Mucosa of gallbladder (tissue), 1 donor: ENCODE results near the gene PGD. TPM values are rescaled to one million over a fixed set of nuclear protein-coding genes. Genes with fewer than 3 reads are reported as not detected.
"Not testable (repeated sequence)": the region's sequence is repeated elsewhere in the genome, so short reads cannot be mapped to it uniquely, and the experiment has no call there.

Source experiments
- DNase-seq: peaks from one replicate; pipeline ENCODE4 v3.0.0-alpha.2; 2020; ENCODE audit warnings: low spot score
- total RNA-seq: library from RNA; stranded (reverse); gene quantifications from one replicate; pipeline ENCODE4 v1.2.1, GENCODE V29; 2021
- donor health status: DM: no; HTN: no; CAD: no.

Gene PGD
- total RNA-seq, 1 donor from 2014 or later, result 165 TPM

GRCh38 chr1:10437052-10437451, 38.2 kb downstream of the PGD start:
- no peak for DNase-seq

DNA sequence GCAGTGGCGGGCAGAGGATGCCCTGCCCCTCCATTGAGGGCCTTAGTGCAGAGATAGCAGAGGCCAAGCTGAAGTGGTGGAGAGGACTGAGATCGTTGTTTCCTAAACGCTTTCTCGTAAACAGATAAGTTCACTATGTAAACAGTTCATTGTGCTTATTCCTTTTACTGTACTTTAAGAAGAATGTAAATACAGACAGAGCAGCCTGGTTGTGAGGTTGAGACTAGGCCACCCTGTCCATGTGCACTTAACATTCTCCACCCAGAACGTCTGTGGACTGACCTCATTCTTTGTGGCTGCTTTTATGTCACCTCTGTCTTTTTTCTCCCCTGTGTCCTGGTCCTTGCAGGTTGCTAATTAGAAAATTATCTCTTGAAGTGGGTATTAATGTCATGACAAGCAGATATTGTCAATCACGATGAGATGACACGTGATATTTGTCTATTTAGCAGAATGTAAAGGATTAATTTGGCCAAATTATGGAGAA, 39.9 kb downstream of the PGD start:
- DNase-seq, result no peak

DNA sequence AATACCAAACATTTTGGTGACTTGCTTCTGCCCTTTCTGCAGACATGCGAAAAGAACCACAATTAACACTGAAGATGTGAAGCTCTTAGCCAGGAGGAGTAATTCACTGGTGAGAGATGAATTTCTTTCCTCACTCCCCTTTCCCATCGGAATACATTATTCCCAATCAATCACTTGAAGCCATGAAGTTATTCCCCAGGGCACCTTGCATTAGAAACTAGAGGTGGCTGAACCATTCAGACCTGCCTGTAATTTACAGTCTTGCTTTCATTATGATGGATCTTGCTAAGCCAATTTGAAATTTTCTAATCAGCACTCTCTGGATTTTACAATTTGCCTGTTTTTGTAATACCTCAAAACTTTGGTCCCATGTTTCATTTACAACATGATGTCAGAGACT, 41.4 kb downstream of the PGD start:
- DNase-seq, result no peak

DNA sequence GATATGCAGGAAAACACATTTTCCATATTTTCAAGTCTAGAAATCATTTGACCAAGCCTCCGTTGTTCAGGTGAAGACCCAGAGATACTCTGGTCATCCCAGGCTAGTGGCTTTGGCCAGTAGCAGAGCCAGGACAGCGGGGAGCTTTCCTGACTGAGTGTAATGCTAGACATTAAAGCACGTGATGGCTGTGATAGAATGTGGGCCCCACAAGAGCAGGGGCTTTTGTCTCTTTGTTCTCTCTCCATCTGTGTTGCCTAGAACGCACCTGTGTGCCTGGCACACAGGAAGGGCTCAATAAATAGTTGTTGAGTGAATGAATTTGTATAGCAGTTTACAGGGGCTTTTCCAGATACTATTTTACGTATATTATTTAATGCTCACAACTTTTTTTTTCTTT, 41.9 kb downstream of the PGD start:
- DNase-seq, result no peak

DNA sequence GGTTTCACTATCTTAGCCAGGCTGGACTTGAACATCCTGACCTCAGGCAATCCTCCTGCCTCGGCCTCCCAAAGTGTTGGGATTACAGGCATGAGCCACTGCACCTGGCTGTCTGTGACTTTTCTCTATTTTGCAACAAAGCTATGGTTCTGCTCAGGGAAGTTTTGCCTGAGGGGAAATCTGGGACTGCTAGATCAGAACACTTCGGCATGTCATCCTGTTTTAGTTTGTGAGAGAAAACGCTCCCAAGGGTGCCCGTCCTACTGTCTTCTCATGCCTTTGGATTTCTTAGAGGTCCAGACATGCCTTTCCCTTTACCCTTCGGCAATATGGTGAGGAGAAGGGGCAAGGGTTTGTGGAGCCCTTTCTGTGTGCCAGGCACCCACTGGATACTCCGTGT, 45.4 kb downstream of the PGD start:
- no peak for DNase-seq

DNA sequence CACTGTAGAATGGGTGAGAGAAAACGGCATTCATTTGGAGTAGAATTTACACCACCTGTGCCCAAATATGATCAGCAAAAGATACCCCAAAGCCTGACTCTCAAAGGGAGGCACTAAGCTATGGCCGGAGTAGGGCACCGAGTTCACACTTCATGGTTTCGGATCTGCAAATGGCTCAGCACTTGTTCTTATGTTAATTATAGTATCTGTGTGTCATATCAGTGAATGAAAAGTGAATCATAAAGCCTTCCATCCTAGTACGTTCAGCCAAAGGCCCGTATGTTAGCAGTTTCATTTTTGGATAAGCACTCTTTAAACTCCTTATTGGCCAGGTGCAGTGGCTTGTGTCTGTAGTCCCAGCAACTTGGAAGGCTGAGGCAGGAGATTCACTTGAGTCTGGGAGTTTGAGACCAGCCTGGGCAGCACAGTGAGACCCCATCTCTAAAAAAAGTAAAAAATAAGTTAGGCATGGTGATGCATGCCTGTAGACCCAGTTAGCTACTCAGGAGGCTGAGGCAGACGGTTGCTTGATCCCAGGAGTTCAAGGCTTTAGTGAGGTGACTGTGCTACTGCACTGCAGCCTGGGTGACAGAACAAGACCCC, 46.0 kb downstream of the PGD start:
- no peak for DNase-seq

DNA sequence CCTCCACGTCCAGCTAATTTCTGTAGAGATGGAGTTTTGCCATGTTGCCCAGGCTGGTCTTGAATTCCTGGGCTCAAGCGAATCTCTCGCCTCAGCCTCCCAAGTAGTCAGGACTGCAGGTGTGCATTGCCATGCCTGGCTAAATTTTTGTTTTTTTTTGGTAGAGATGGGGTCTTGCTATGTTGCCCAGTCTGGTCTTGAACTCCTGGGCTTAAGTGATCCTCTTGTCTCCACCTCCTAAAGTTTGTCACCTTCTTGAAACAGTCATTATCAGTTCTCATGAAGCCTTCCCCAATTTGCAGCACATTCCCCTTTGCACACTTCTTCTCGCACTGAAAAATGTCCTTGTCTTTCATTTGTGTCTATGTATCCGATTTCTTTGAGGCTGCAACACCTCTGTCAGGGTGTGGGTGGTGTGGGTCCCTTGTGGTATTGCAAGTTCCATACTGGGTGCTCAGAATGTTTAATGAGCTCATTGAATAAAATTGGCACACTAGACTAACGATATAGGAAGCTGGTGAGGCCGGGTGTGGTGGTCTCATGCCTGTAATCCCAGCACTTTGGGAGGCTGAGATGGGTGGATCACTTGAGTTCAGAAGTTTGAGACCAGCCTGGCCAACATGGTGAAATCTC, 48.0 kb downstream of the PGD start:
- no peak for DNase-seq

- no peak for DNase-seq
These were observed 50.9 kb downstream of the PGD start, which contains the start of gene CORT for GRCh38 chr1:10449751-10450150. Gene CORT (plus strand): TSS chr1:10450031. CDS start chr1:10450224, 193 bp downstream.

GRCh38 chr1:10450156-10450814, 51.4 kb downstream of the PGD start:
- DNase-seq, result no peak

DNA sequence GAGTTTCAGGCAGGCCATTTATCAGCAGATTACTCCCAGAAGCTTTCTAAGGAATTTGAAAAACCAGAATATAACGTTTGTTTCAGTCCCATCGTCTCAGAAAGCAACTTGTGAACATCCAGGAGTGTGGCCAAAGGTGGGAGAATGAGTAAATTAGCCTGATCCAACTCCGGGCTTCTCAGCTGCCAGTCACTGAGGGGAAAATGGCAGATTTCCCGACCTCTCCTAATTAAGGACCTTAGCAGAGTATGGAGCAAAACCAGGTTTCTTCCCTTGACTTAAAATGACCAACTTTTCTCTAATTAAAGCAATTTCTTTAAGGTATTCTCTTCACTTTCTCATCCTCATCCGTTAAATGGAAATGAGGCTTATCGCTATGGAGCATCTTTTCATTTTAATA, 52.0 kb downstream of the PGD start:
- DNase-seq, result no peak

GRCh38 chr1:10451287-10451686, 52.4 kb downstream of the PGD start:
- DNase-seq, result no peak

- no peak for DNase-seq
These were observed 57.2 kb downstream of the PGD start for GRCh38 chr1:10456048-10456447.

GRCh38 chr1:10456661-10457060, 57.8 kb downstream of the PGD start:
- no peak for DNase-seq

GRCh38 chr1:10457462-10457861, 58.6 kb downstream of the PGD start:
- DNase-seq, result not testable (repeated sequence)

- DNase-seq, result no peak
These were observed 59.0 kb downstream of the PGD start for GRCh38 chr1:10457875-10458274.

- DNase-seq, result peak; percentile 49
These were observed 60.3 kb downstream of the PGD start for GRCh38 chr1:10459184-10459583.

DNA sequence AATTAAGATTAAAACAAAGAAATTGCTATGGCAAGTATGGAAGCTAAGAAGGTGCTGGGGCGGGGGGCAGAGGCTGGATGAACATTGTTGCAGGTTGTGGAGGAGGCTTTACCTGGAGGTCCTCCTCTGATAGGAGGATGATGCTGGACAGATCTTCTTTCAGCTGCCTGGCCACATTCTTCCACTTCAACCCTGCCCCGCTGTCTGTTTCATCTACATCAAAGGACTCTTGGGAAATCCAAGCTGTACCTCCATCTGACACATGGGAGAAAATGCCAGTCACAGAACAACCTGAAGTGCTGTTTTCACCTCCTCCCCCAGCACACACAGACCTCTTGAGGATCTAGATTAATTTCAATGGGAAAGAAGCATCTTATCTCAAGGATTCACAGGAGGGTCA, 68.2 kb downstream of the PGD start:
- no peak for DNase-seq

- DNase-seq, result no peak
These were observed 71.2 kb downstream of the PGD start for GRCh38 chr1:10470043-10470442.

Other genes with a start within 250 kb of the PGD start
- gene KIF1B, start 188.5 kb upstream of the PGD start, total RNA-seq, result 45.7 TPM
- 27.9 TPM for gene CENPS, start 31.4 kb downstream of the PGD start, total RNA-seq
- 0.66 TPM for gene CORT, start 51.0 kb downstream of the PGD start, total RNA-seq
- gene DFFA, start 73.5 kb downstream of the PGD start, total RNA-seq, result 39.0 TPM
- gene PEX14, start 75.9 kb downstream of the PGD start, total RNA-seq, result 25.6 TPM